Dermis blood vessel endothelial cell (primary cell): ENCODE measurements around the gene SEMA5A. TPM values are rescaled to one million over a fixed set of nuclear protein-coding genes. Genes with fewer than 3 reads are reported as not detected.
A peak's percentile ranks its signal among the peaks of the same experiment; 100 is the strongest.

Source experiments
- DNase-seq: peaks from one replicate; pipeline ENCODE4 v3.0.0; 2010
- total RNA-seq: library from RNA; depleted of rRNA; stranded (reverse); fragments of >200 nt; gene quantifications from 2 replicates; pipeline ENCODE4 v1.2.3, GENCODE V29; 2014

SEMA5A gene
- total RNA-seq, 1 donor from 2014 or later, result 0.17 TPM

GRCh38 chr5:9046756-9047481, 499.0 kb downstream of the SEMA5A start:
- peak; percentile 1 for DNase-seq

DNA sequence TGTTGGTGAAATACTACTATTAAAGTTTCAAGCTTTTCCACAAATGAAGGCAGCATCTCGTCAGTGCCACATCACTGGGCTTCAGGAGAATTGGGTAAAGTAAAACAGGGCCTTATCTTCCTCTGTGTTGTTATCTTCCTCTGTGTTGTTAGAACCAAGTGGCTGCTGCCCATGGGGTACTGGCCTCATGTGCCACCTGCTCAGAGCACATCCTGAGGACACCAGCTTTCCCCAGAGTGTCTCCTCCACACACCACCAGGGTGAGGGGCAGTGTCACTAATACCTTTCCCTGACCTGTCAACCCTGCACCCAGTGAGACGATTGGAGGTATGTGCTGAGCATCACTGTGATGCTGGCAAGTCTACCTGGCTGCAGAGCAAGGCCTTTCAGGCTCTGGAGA, 499.9 kb downstream of the SEMA5A start:
- no peak for DNase-seq

DNA sequence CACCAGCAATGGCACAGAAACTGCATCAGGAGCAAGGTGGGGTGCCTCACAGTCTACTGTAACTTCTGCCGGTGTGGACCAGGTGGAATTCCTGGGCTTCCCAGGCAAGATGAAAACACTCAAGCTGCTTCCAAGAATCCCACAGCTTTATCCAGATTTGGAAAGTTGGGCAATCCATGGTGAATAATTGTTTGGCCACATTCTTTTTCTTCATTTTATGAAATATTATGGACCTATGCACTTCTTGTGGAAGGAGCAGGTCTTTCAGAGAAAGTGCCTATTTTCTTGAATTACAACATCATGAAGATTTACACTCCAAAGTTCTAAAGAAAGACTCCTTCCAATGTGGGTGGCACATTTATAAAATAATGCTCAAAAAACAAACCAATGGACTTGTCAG, 503.6 kb downstream of the SEMA5A start:
- DNase-seq, result no peak

DNA sequence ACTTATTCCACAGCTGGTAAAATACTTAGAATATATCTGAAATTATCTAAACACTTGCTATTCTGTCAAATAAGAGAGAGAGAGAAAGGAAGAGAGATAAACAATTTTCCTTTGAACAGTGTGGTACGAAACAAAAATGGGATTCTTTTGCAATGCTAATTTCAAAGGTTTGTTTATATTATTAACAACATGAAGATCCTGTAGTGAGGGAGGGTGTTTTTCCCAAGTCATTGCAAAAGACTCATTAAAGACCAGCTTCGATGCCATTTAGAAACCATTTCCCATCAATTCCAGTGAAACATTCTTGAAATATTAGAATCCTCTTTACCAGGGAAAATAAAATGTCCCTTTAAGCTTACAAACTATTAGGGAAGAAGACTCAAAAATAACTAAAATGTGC, 505.4 kb downstream of the SEMA5A start:
- DNase-seq, result no peak

- DNase-seq, result no peak
Measured at GRCh38 chr5:9037048-9037447, 508.8 kb downstream of the SEMA5A start.

- no peak for DNase-seq
Measured at GRCh38 chr5:9035346-9035745, 510.5 kb downstream of the SEMA5A start.

DNA sequence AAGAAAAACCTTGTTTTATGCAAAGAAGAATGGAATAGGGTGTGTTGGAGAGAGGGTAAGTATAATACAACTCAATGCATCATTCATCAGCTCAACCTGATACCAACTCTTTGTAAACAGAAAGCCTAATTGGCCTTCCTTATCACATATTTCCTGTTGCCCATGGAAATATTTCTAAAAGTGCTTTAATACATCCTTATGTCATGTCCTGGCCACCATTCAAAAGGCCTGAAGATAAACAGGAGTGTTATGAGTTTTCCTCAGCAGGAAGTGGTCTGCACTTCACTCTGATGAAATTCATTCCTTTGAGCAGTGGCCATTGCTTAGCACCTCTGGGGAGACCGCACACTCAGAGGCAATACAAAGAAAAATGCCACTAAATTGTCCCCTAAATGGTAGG, 511.2 kb downstream of the SEMA5A start:
- DNase-seq, result no peak

DNA sequence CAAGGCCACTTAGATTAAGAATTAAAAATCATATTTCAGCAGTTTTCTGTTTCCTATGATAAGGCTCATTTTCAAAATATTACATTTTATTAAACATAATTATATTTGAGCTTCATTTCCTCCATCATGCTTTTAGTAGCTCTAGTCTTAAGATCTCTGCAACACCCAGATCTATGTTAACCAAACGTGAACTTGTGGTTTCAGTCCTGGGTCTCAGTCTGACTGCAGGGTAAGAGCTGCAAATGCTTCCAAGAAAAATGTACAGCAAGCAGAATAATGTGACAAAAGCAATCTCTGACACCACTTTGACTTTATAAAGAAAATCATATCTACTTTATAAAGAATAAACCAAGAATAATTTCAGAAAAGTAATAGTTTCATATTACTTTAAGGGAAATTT, 512.4 kb downstream of the SEMA5A start:
- DNase-seq, result no peak

GRCh38 chr5:9025942-9026341, 519.9 kb downstream of the SEMA5A start:
- no peak for DNase-seq

- DNase-seq, result no peak
Measured at GRCh38 chr5:9020996-9021395, 524.9 kb downstream of the SEMA5A start.

GRCh38 chr5:9015937-9016270, 530.0 kb downstream of the SEMA5A start:
- DNase-seq, result no peak

DNA sequence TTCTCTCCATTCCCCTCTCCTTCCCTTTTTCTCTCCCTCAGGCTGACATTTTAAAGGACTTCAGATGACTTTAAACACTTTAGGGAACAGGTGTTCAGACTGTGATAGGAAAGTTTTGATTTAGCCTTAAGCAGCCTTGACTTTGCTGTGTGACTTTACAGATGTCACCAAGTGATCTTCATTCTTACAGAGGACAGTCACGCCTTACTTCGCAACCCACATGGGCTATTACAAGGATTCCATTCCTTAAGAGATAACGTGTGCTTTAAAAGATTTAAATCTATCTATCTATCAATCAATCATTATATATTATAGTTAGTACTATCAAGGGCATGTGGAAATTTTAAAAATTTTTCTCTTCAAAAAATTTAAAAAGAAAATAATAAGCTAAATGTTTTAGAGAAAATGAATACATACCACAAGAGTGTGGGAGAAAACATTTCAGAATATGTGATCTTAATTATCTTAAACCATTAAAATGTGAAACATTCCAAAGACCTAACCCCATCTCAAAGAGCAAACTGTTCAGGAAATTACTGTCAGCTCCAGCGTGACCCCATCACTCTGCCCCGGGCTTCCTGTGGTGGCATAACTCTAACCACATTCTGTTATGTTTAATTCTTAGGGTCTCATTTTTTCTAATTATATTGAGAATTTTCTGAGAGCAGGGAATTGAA, 530.5 kb downstream of the SEMA5A start:
- DNase-seq, result no peak

DNA sequence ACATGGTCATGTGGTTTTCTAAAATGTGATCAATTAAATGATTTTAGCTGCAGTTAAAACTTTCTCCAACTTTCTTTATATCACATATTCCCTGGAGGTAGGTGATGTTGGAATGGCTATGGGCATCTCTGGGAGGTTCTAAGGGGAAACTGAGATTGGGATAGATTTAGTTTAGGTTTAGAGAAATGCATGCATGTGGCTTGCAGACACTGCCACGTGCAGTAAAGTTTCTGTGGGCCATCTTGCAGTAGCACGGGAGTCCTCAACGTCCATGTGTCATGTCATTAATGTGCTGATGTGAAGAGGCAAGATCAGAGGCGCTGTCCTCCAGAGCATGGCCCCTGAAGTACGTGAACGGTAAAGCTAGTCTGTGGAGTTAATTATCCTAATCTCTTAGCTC, 532.7 kb downstream of the SEMA5A start:
- no peak for DNase-seq

DNA sequence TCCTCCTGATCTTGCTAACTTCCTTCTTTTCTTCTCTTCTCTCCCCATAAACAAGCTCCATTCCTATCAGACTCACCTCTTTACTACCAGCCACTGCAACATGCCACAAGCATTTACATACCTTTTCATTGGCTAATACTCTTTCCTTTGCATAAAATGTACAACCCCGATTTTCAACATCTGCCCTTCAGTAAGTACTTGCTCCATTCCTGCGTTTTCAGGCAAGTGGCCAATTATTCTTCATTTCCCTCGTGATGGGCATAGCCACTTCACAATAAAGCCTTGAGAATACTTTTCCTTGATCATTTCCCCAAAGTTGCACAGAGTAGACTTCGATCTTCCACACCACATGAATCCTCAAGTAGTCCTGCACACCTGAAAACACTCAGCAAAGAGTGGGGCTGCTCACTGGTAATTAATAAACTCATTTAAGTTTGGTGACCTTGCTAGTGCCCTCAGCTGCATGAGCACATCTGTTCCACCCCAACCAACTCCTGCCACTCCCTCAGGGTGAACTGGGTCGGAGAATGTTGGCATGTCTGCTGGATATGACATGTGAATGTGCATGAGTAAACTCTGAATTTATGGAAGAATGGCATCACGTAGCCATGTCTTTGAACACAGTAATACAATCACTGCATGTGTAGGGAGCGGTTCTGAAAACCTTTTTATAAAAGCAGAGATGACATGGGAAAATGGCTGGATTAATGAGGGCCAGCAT, 535.8 kb downstream of the SEMA5A start:
- DNase-seq, result no peak

DNA sequence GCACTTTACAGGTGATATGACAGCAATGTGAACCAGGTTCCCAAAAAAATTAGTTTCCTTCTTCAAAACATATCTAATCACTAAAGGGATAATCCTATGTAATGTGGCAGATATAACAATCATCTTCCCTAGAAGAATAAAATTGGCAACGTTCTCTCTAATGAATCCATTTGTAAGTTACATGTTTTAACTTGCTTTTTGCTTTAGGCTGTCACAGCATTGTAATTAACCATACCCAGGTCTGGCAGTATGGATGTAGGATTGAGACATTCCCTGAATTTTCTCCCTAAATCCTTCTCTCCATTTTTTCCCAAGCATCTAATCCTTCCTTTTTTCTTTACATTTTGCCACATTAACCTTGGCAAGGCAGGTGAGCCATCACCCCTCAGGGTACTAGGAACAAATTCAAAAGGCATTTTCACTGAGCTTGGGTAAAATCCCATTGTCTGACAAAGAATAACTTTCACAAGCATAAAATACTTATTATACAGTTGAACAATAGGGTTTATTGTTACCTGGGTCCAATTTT, 548.3 kb downstream of the SEMA5A start:
- DNase-seq, result no peak

GRCh38 chr5:8993031-8993430, 552.8 kb downstream of the SEMA5A start:
- no peak for DNase-seq

Other genes with a start within 250 kb of the SEMA5A start
- gene TAS2R1, start 84.3 kb upstream of the SEMA5A start, total RNA-seq, result not detected in 2 replicates